UCSD-AML1 (cell line): Measurements from ENCODE around the gene CADPS.

Experiments
- DNase-seq: peaks from one replicate; lab custom pipeline; 2025; ENCODE audit not compliant: unreplicated experiment; lab: John Stamatoyannopoulos, UW

Gene CADPS

DNA sequence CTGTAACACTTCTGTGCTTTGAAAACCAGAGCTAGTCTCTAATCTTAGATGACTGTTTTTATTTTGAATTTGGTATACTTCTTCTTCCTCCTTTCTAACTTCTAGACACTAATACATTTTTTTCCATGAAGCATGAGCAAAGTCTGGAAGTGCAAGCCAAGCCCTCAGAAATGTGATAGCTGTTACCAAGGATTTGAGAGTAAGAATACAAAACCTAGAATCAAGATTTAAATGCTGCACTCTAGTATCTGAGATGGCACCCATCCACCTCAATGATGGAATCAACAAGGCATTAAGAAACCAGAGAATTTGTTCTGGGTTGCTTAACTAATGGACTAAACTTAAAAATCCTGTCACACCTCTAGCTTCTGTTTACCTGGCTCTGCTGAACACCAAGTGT lies 511.0 kb downstream of the CADPS start:
- no peak for DNase-seq

- DNase-seq = no peak
These were observed 511.9 kb downstream of the CADPS start for GRCh38 chr3:62363275-62363674.

- no peak for DNase-seq
These were observed 513.4 kb downstream of the CADPS start for GRCh38 chr3:62361824-62362223.

DNA sequence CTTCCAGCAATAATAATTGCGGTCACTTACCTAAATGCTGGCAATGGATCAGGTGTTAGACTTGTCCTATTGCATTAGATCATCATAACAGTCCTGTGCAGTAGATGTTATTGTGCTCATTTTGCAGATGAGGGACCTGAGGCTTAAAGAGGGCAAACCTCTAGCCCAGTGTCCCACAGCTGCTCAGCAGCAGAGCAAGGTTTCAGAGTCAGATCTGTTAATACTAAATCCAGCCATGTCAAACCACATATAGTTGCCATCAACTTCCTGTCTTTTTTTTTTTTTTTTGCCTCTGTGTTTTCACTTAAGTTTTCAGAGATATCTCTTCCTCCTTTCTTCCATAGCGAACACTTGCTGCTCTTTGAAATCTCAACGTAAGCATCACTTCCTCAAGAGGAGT lies 514.0 kb downstream of the CADPS start:
- no peak for DNase-seq

- DNase-seq = no peak
These were observed 515.7 kb downstream of the CADPS start for GRCh38 chr3:62359531-62359930.

- DNase-seq = no peak
These were observed 518.9 kb downstream of the CADPS start for GRCh38 chr3:62356356-62356755.

DNA sequence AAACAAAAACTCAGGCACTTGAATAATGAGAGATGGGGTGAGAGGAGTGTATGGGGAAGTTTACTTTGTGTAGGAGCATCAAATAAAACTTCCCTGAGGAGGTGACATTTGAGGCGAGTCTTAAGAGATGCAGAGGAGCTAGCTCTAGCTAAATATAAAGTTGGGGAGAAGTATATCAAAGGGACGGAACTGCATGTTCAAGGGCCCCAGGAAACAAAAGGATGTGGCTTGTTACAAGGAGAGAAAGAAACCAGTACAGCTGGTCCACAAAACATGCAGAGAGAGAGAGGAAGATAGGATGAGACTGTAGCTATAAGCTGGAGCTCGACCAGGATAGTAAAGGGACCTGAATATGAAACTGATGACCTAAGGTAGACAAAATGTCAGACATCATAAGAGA lies 519.5 kb downstream of the CADPS start:
- DNase-seq = no peak
